Sigmoid colon (tissue), 3 donors: ENCODE measurements around the gene MVB12B.

Experiments used
- CTCF ChIP-seq, 4 experiments: fragments of 450-650 bp in 3 of 4; fragments of 200-600 bp in 1 of 4; IDR thresholded peaks; one replicate each; pipeline ENCODE4 v1.5.1; 2016 to 2019; ENCODE audit warnings: antibody characterized with exemption in 4 of 4, mild to moderate bottlenecking in 3 of 4, moderate library complexity in 2 of 4
- POLR2A ChIP-seq, 2 donors: fragments of 450-650 bp; IDR thresholded peaks; one replicate each; pipeline ENCODE4 v1.6.1; 2016; ENCODE audit warnings: antibody characterized with exemption in 2 of 2, mild to moderate bottlenecking in 2 of 2, moderate library complexity in 2 of 2

DNA sequence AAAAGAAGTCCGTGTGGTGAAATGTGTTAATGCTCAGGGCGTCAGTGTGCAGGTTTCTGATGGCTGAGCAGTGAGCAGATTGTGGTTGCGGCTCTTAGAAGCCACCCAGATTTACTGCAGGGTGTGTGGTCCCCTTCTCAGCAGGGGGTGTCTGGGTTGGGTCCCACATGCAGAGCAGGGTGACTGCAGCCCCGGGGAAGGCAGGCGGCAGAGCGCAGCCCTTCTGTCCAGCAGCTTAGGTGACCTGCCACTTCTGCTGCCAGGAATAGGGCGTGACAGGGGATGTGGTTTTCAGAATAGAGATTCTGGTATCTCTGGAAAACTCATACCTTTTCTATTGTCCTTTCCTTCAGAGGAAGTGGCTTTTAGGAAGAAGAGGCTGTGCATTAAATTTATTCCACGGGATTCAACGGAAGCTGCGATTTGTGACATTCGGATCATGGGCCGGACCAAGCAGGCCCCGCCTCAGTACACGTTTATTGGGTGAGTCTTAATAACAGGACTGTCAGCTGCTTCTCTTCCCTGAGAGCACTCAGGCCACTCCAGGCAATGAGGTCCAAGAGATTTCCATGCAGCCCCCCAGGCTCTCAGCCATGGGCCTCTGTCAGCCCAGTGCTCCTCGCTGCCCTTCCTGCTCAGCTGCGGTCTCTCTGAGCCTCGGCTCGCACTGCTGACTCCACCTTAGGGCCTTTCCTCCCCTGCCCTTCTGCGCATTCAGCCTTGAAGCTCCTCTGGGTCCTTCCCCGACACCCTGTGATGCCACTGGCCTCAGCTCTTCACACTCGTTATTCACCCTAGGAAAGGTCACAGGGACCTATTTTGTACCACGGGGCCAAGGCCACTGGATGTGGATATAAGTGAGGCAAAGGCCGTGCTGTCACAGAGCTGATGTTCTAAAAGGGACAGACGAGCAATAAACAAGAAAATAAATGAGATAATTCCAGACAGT, 65.4 kb downstream of the MVB12B start:
- no peak for TF ChIP-seq POLR2A (IDR thresholded peaks at IDR 0.05)
- TF ChIP-seq CTCF (IDR thresholded peaks at IDR 0.05) = no peak
